UCSD-AML1 (cell line): ENCODE data around the gene TFPI.
A peak's percentile ranks its signal among the peaks of the same experiment; 100 is the strongest.
"Not testable (repeated sequence)": the region's sequence is repeated elsewhere in the genome, so short reads cannot be mapped to it uniquely, and the experiment has no call there.

ENCODE experiments used
- DNase-seq: peaks from one replicate; lab custom pipeline; 2025; ENCODE audit not compliant: unreplicated experiment; lab: John Stamatoyannopoulos, UW

The TFPI gene

GRCh38 chr2:187554011-187554703 lies at the start of gene TFPI:
Gene TFPI, minus strand, starts transcription at chr2:187554435. Its CDS starts 50,667 bp downstream, at chr2:187503768.
- peak; percentile 10 for DNase-seq

GRCh38 chr2:187594801-187595200 lies 40.6 kb upstream of the TFPI start:
- DNase-seq = no peak

- no peak for DNase-seq
These were observed 39.5 kb upstream of the TFPI start for GRCh38 chr2:187593697-187594096.

GRCh38 chr2:187593098-187593497 lies 38.9 kb upstream of the TFPI start:
- no peak for DNase-seq

- DNase-seq = no peak
These were observed 35.9 kb upstream of the TFPI start for GRCh38 chr2:187590175-187590574.

- no peak for DNase-seq
These were observed 31.9 kb upstream of the TFPI start for GRCh38 chr2:187586011-187586641.

GRCh38 chr2:187581125-187581896 lies 27.1 kb upstream of the TFPI start:
- no peak for DNase-seq

- no peak for DNase-seq
These were observed 26.4 kb upstream of the TFPI start for GRCh38 chr2:187580462-187581124.

GRCh38 chr2:187577310-187577709 lies 23.1 kb upstream of the TFPI start:
- peak; percentile 3 for DNase-seq

GRCh38 chr2:187576906-187577305 lies 22.7 kb upstream of the TFPI start:
- DNase-seq = no peak

GRCh38 chr2:187575751-187576067 lies 21.5 kb upstream of the TFPI start:
- DNase-seq = no peak

GRCh38 chr2:187574969-187575750 lies 20.9 kb upstream of the TFPI start:
- DNase-seq = no peak

GRCh38 chr2:187573722-187574121 lies 19.5 kb upstream of the TFPI start:
- DNase-seq = no peak

GRCh38 chr2:187571996-187572395 lies 17.8 kb upstream of the TFPI start:
- DNase-seq = not testable (repeated sequence)

GRCh38 chr2:187569571-187569970 lies 15.3 kb upstream of the TFPI start:
- DNase-seq = no peak

- DNase-seq = no peak
These were observed 14.8 kb upstream of the TFPI start for GRCh38 chr2:187569042-187569441.

- DNase-seq = no peak
These were observed 12.9 kb upstream of the TFPI start for GRCh38 chr2:187567126-187567525.

- DNase-seq = no peak
These were observed 12.5 kb upstream of the TFPI start for GRCh38 chr2:187566712-187567111.

GRCh38 chr2:187566266-187566665 lies 12.0 kb upstream of the TFPI start:
- no peak for DNase-seq

GRCh38 chr2:187565618-187566017 lies 11.4 kb upstream of the TFPI start:
- not testable (repeated sequence) for DNase-seq

- DNase-seq = not testable (repeated sequence)
These were observed 2.3 kb upstream of the TFPI start for GRCh38 chr2:187556493-187556892.
